Transverse colon (tissue), 4 donors: ENCODE results near the gene ZNF574.

ENCODE experiments used
- POLR2A ChIP-seq: fragments of 450-650 bp; IDR thresholded peaks from one replicate; pipeline ENCODE4 v1.6.1; 2016; ENCODE audit warnings: antibody characterized with exemption, mild to moderate bottlenecking, moderate library complexity
- POLR2AphosphoS5 ChIP-seq, 3 donors: sonication (generic); formaldehyde crosslinking; IDR thresholded peaks; one replicate each; pipeline ENCODE4 v1.6.1; 2016; ENCODE audit warnings: antibody characterized with exemption in 3 of 3
- TF ChIP-seq, protein P1 (sequence below), 5 experiments: fragments of 200-600 bp in 3 of 5; fragments of 450-650 bp in 2 of 5; sonication (generic) in 3 of 5; IDR thresholded peaks; 1 replicate in 2 of 5; 2 replicates in 3 of 5; pipeline ENCODE4 v1.5.1; 2016 to 2017; ENCODE audit warnings: antibody characterized with exemption in 5 of 5, inconsistent platforms in 3 of 5, mild to moderate bottlenecking in 2 of 5, moderate library complexity in 1 of 5

DNA sequence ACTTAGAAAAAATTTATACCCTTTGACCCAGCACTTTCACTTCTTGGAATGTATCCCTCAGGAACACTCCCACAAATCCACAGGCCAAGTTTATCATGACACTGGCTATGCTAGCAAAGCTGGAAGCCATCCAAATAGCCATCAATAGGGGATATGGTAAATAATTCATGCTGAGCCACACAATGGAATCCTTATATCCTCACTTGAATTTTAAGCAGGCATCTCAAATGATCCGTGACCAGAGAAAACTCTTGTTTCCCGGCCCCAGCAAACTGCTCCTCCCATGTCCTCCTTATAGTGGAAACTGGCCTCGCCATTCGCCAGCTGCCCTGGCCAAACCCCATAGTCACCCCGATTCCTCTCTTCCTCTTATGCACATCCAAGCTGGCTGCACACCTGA is 43.5 kb upstream of the ZNF574 start:
- TF ChIP-seq, protein P1, sequence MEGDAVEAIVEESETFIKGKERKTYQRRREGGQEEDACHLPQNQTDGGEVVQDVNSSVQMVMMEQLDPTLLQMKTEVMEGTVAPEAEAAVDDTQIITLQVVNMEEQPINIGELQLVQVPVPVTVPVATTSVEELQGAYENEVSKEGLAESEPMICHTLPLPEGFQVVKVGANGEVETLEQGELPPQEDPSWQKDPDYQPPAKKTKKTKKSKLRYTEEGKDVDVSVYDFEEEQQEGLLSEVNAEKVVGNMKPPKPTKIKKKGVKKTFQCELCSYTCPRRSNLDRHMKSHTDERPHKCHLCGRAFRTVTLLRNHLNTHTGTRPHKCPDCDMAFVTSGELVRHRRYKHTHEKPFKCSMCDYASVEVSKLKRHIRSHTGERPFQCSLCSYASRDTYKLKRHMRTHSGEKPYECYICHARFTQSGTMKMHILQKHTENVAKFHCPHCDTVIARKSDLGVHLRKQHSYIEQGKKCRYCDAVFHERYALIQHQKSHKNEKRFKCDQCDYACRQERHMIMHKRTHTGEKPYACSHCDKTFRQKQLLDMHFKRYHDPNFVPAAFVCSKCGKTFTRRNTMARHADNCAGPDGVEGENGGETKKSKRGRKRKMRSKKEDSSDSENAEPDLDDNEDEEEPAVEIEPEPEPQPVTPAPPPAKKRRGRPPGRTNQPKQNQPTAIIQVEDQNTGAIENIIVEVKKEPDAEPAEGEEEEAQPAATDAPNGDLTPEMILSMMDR (IDR thresholded peaks at IDR 0.05), result no peak
- TF ChIP-seq POLR2AphosphoS5 (IDR thresholded peaks at IDR 0.05) (no peak), POLR2A (no peak)
